DMS 273 (cell line): Measurements from ENCODE around the gene FAM131C.
"Not testable (repeated sequence)": the region's sequence is repeated elsewhere in the genome, so short reads cannot be mapped to it uniquely, and the experiment has no call there.

ENCODE experiments used
- DNase-seq: peaks from one replicate; lab custom pipeline; 2025; ENCODE audit not compliant: unreplicated experiment; lab: John Stamatoyannopoulos, UW

FAM131C gene

GRCh38 chr1:16061989-16062686 is 11.3 kb downstream of the FAM131C start:
- peak; percentile 64 for DNase-seq

- no peak for DNase-seq
Observed at GRCh38 chr1:16061266-16061665, 12.2 kb downstream of the FAM131C start.

- DNase-seq, result not testable (repeated sequence)
Observed at GRCh38 chr1:16058394-16059120, 14.9 kb downstream of the FAM131C start.

DNA sequence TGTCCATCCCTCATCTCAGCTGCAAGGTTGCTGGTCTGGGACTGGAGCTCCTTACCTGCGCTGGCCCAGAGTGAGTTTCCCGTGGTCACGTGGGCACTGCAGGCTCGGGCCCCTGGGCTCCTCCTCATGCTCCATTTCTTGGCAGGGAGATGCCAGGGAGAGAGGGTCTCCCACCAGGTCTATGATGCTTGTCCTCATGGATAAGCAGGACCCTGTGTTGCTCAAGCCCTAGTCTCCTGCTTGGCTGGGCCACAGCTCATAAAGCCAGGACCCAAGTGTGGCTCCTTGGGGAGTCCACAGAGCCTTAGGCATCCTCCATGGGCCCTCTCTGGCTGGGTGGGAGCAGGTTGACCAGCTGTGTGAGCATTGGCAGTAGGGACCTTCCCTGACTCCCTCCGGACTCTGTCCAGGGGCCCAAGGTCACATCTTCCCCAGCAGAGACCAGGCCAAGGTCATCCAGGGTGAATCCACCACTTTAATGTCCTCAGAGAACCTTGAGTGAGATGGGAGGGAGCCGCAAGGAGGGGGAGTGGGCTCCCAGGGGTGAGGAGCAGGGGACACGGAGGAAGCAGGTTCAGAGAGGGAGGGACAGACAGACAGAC is 16.0 kb downstream of the FAM131C start:
- DNase-seq, result not testable (repeated sequence)

DNA sequence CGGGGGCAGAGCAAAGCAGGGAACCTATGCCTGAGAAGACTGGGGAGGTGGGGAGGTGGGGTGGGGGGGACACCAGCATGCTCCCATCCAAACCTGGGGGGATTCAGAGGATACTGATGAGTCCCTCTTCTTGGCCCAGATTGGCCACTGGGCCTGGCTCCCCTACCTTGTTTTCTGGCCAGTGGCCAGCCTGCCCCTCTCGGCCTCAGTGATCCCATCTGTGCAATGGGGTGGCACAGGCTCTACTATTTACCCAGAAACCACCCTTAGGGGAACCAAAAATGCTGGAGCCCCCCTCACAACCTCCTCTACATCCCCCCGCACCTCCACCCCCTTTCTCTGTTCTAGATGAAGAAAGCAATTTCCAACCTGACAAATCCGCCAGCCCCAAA is 16.9 kb downstream of the FAM131C start:
- DNase-seq, result not testable (repeated sequence)

GRCh38 chr1:16055613-16056520 is 17.6 kb downstream of the FAM131C start:
- DNase-seq, result peak; percentile 95

DNA sequence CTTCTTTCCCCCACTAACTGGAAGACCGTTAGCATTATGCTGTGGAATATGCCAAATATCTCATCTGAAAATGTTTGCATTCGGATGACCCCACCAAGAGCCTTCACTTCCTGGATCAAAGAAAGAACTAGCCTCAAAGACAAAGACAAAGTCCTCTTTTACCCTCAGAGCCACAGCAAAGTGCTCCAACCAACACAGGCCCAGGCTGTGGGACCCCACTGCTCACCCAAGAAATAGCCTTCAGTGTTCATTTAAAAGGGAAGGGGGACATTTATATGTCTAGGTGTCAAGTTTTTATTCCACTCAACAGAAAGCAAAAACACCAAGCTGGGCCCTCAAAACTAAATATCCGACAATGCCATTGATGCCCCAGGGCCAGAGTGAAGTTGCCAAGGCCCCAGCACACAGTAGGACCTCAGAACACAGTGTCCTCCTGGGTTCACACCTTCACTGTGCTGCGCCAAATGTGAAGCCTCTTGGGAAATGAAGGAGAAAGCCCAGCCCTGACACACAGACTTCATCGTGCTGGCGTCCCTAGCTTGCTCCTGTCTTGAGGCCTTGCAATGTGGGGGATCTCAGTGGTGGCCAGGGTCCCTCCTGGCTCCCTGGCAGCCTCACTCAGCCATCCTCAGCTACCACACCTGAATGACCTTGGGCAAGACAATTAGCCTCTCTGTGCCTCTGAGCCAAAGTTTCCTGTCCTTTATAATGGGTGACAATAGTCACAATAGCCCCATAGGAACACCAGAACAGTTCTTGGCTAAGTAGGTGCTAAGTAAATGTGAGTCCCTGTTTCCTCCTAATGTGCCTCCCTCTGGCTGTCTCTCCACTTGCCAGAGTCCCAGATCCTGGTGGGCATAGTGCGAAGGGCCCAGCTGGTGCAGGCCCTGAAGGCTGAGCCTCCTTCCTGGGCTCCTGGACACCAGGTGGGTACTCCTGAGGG is 18.6 kb downstream of the FAM131C start:
- no peak for DNase-seq

- DNase-seq, result no peak
Observed at GRCh38 chr1:16053781-16054502, 19.5 kb downstream of the FAM131C start.

- DNase-seq, result not testable (repeated sequence)
Observed at GRCh38 chr1:16051949-16052348, 21.5 kb downstream of the FAM131C start.

DNA sequence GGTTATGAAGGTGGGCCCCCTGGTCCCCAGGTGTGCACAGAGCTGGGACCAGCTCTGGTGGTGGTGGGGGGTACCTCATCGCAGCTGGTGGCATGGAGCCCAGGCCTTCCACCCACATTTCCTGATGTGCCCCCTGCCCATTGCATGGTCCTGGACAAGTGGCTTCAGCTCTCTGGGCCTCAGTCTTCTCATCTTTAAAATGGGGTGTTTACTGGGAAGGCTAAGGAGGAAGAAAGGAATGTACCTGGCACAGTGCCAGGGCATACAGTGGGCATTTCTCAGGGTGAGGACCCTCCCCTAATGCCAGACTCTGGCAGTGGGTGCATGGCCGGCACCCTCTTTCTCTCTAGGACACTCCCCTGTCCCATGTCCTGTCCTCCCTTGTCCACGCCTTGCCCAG is 22.4 kb downstream of the FAM131C start:
- no peak for DNase-seq

GRCh38 chr1:16050328-16050727 is 23.1 kb downstream of the FAM131C start:
- no peak for DNase-seq

DNA sequence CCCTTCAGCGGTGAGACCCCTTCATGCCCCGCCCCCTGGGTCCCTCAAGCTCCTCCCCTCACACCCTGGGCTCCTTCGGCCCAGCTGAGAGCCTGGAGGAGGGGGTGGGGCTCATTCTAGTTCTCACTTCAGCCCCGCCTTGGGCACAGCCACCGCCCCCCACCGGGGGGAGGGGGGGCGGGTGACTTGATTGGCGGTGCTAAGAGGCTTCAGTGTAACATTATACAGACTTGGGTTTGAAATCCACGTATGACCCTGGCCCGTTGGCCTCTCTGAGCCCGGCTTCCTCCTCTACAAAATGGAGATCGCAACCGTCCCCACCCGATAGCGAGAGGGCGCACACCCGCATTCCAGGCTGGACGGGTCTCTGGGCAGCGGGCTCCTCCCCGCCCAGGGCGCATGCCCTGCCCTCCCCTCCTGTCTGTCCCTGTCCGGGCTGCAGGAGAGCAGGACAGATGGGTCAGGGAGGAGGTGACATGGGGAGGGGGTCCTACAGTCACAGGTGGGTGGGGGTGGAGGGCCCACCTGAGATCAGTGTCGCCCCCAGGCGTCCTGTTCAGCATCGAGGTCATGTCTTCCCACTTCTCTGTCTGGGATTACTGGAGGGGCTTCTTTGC is 24.8 kb downstream of the FAM131C start:
- peak; percentile 46 for DNase-seq

GRCh38 chr1:16047791-16048475 is 25.5 kb downstream of the FAM131C start:
- no peak for DNase-seq

DNA sequence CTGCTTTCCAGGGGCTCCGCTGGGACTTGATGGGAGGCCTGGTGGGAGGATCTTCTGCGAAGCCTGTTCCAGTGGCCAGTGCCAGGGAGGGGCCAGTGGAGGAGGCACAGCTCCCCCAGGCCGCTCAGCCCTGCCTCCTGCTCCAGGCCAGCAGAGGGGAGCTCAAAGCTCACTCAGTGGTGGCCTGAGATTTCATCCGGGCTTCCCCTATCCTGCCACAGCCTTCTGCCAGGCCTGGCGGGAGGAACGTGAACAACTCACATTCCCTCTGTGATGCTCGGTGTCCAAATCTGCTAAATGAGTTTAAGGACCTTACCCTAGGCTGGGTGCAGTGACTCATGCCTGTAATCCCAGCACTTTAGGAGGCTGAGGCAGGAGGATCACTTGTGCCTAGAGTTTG is 26.6 kb downstream of the FAM131C start:
- peak; percentile 50 for DNase-seq

DNA sequence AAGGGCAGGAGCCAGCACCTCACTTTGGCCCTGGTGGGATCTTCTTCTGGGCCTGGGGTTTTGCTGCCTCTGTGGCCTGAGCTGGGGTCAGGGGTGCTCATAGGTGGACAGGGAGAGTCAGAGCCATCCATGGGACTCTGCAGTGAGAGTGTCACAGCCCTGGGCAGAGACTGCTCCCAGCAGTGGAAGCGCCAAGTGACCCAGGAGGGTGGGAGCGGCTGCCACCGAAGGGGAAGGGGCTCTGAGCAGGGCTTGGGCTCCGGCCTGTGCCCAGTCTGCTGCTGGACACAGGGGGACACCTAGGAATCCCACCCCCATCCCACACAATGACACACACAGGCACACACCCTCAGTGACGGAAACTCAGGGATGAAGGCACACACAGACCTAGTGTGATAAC is 29.5 kb downstream of the FAM131C start:
- no peak for DNase-seq

- DNase-seq, result no peak
Observed at GRCh38 chr1:16043521-16043920, 29.9 kb downstream of the FAM131C start, which contains the start of gene CLCNKB. Gene CLCNKB (plus strand): TSS chr1:16043782. CDS start chr1:16044493, 711 bp downstream.

GRCh38 chr1:16042654-16043053 is 30.8 kb downstream of the FAM131C start:
- not testable (repeated sequence) for DNase-seq

- no peak for DNase-seq
Observed at GRCh38 chr1:16042096-16042495, 31.4 kb downstream of the FAM131C start.
